IMR-90 (cell line): ENCODE results near the gene ARHGEF37. TPM values are rescaled to one million over a fixed set of nuclear protein-coding genes. Genes with fewer than 3 reads are reported as not detected.
"Not testable (repeated sequence)": the region's sequence is repeated elsewhere in the genome, so short reads cannot be mapped to it uniquely, and the experiment has no call there.

ENCODE experiments used
- ATAC-seq: fragments of 200-7000 bp; cut with Tn5 transposase; 2 replicates; pipeline ENCODE4 v1.9.1; 2020; ENCODE audit warnings: low read depth, mild to moderate bottlenecking, moderate library complexity
- BruUV-seq: library from RNA; stranded (reverse); fragments of 400-500 nt; replicated peaks from 2 replicates; lab custom pipeline; 2021; lab: Mats Ljungman, UMichigan
- CTCF ChIA-PET: fragments of 300-600 bp; formaldehyde crosslinking; extraction: SDS; loops from one replicate; lab custom pipeline; 2021; ENCODE audit warnings: antibody characterized with exemption; lab: Yijun Ruan, JAX
- POLR2A ChIA-PET: fragments of 300-600 bp; sonication (Branson Sonifier 250); formaldehyde crosslinking; loops from one replicate; lab custom pipeline; 2022; ENCODE audit warnings: antibody characterized with exemption; ENCODE audit not compliant: unreplicated experiment; lab: Charles Lee
- DNase-seq: peaks from one replicate; pipeline ENCODE4 v3.0.0; 2013
- H2AFZ ChIP-seq: replicated peaks from 2 replicates; pipeline ENCODE3; 2013; ENCODE audit warnings: low read length, mild to moderate bottlenecking; ENCODE audit not compliant: poor library complexity
- H2AK5ac ChIP-seq: 2 replicates; pipeline ENCODE4 v1.6.1; 2013; ENCODE audit warnings: low read depth, low read length, inconsistent platforms
- H2AK9ac ChIP-seq: replicated peaks from 2 replicates; pipeline ENCODE3; 2013; ENCODE audit warnings: mild to moderate bottlenecking, low read depth, low read length, moderate library complexity; ENCODE audit not compliant: poor library complexity
- H2BK120ac ChIP-seq: 2 replicates; pipeline ENCODE4 v1.6.1; 2013; ENCODE audit warnings: low read depth, low read length, inconsistent platforms
- H2BK15ac ChIP-seq: 3 replicates; pipeline ENCODE4 v1.6.1; 2013; ENCODE audit warnings: low read depth, low read length, inconsistent platforms
- H2BK20ac ChIP-seq: 2 replicates; pipeline ENCODE4 v1.6.1; 2013; ENCODE audit warnings: low read depth, mild to moderate bottlenecking, inconsistent platforms, low read length, moderate library complexity
- H2BK5ac ChIP-seq: 2 replicates; pipeline ENCODE4 v1.6.1; 2013; ENCODE audit warnings: mild to moderate bottlenecking, low read depth, low read length, inconsistent platforms; ENCODE audit not compliant: poor library complexity, severe bottlenecking
- H3K14ac ChIP-seq: replicated peaks from 2 replicates; pipeline ENCODE4 v1.6.1; 2013; ENCODE audit warnings: low read depth, low read length, inconsistent platforms
- H3K18ac ChIP-seq: 2 replicates; pipeline ENCODE4 v1.6.1; 2013; ENCODE audit warnings: low read depth, low read length, control low read depth
- H3K23ac ChIP-seq: 2 replicates; pipeline ENCODE4 v1.6.1; 2013; ENCODE audit warnings: low read depth, low read length, inconsistent platforms
- H3K27ac ChIP-seq: 2 replicates; pipeline ENCODE4 v1.5.1; 2013; ENCODE audit warnings: mild to moderate bottlenecking, control low read depth, low read length; ENCODE audit not compliant: insufficient read depth
- H3K27me3 ChIP-seq: 2 replicates; pipeline ENCODE4 v1.6.1; 2013; ENCODE audit warnings: low read length; ENCODE audit not compliant: control insufficient read depth, insufficient read depth
- H3K36me3 ChIP-seq: 2 replicates; pipeline ENCODE4 v1.6.1; 2013; ENCODE audit warnings: low read length, mixed read lengths; ENCODE audit not compliant: control insufficient read depth, insufficient read depth
- H3K4ac ChIP-seq: 2 replicates; pipeline ENCODE4 v1.6.1; 2013; ENCODE audit warnings: low read depth, low read length, inconsistent platforms
- H3K4me1 ChIP-seq: 2 replicates; pipeline ENCODE4 v1.6.1; 2013; ENCODE audit warnings: low read length, mixed read lengths; ENCODE audit not compliant: control insufficient read depth, insufficient read depth
- H3K4me2 ChIP-seq: 2 replicates; pipeline ENCODE4 v1.6.1; 2013; ENCODE audit warnings: low read depth, mild to moderate bottlenecking, control low read depth, low read length, moderate library complexity
- H3K4me3 ChIP-seq: 2 replicates; pipeline ENCODE4 v1.5.1; 2013; ENCODE audit warnings: low read depth, mild to moderate bottlenecking, control low read depth, low read length, moderate library complexity; ENCODE audit not compliant: insufficient read depth
- H3K56ac ChIP-seq: 2 replicates; pipeline ENCODE4 v1.6.1; 2013; ENCODE audit warnings: low read length, inconsistent platforms; ENCODE audit not compliant: insufficient read depth; ENCODE audit errors: extremely low read depth
- H3K79me1 ChIP-seq, 2 experiments: 2 replicates each; pipeline ENCODE4 v1.6.1; 2013; ENCODE audit warnings: low read length in 2 of 2, inconsistent platforms in 1 of 2, low read depth in 1 of 2
- H3K9ac ChIP-seq: 2 replicates; pipeline ENCODE4 v1.6.1; 2013; ENCODE audit warnings: low read depth, low read length, control low read depth
- H3K9me1 ChIP-seq: 2 replicates; pipeline ENCODE4 v1.6.1; 2013; ENCODE audit warnings: low read length, inconsistent platforms; ENCODE audit not compliant: insufficient read depth
- H3K9me3 ChIP-seq: 2 replicates; pipeline ENCODE4 v1.6.1; 2013; ENCODE audit warnings: low read length; ENCODE audit not compliant: control insufficient read depth, insufficient read depth
- H4K20me1 ChIP-seq: 2 replicates; pipeline ENCODE4 v1.6.1; 2013; ENCODE audit warnings: low read length, inconsistent platforms; ENCODE audit not compliant: insufficient read depth
- H4K5ac ChIP-seq: 2 replicates; pipeline ENCODE4 v1.6.1; 2013; ENCODE audit warnings: mild to moderate bottlenecking, low read depth, low read length, control low read depth
- H4K8ac ChIP-seq, 2 experiments: 2 replicates each; pipeline ENCODE4 v1.6.1; 2013; ENCODE audit warnings: low read depth in 2 of 2, low read length in 2 of 2, control low read depth in 1 of 2, inconsistent platforms in 1 of 2
- H4K91ac ChIP-seq: 2 replicates; pipeline ENCODE4 v1.6.1; 2013; ENCODE audit warnings: low read depth, low read length, inconsistent platforms; ENCODE audit not compliant: insufficient read depth
- WGBS, 2 experiments: methylation state at CpG; one replicate each; pipeline versions ENCODE4 v1.1.5 to v1.1.7; 2013; ENCODE audit warnings: missing lambda C conversion rate in 2 of 2; ENCODE audit not compliant: insufficient read length in 1 of 2; ENCODE audit errors: extremely low coverage in 2 of 2; 5-methylcytosine and 5-hydroxymethylcytosine counted together
- dilution Hi-C: fragments of 300-500 bp; cut with HindIII; formaldehyde crosslinking; loops from one replicate; pipeline ENCODE4 v1.14.3; 2018; ENCODE audit warnings: low sequenced_read_pairs; ENCODE audit not compliant: unreplicated experiment
- in situ Hi-C: fragments of 300-500 bp; cut with MboI; formaldehyde crosslinking; loops from 3 replicates; pipeline ENCODE4 v1.14.3; 2019; ENCODE audit warnings: low sequenced_read_pairs, inconsistent platforms, mixed read lengths
- intact Hi-C: fragments of 100-400 bp; cut with micrococcal nuclease; formaldehyde crosslinking; loops from 2 replicates; pipeline ENCODE4 v1.10.0; 2022
- polyA plus RNA-seq, 3 experiments: library from polyadenylated mRNA; depleted of rRNA; stranded (reverse); fragments of >200 nt; gene quantifications; 2 replicates each; pipeline ENCODE4 v1.2.3, GENCODE V29; 2012; ENCODE audit warnings: low replicate concordance in 1 of 3
- total RNA-seq: library from RNA; depleted of rRNA; stranded (reverse); fragments of >200 nt; gene quantifications from 2 replicates; pipeline ENCODE4 v1.2.3, GENCODE V29; 2012

Gene ARHGEF37
- total and polyA plus RNA-seq, 2 of the 4 experiments (the other 2 are of a cell fraction): 0.39 to 0.54 TPM

- CTCF ChIA-PET, ATAC-seq, H2AK9ac ChIP-seq, H3K9me3 ChIP-seq, H3K9me1 ChIP-seq, H2AK5ac ChIP-seq, H3K4ac ChIP-seq, H2AFZ ChIP-seq, H2BK120ac ChIP-seq, H3K14ac ChIP-seq, H3K18ac ChIP-seq, dilution Hi-C loops, H3K79me1 ChIP-seq, H4K20me1 ChIP-seq, H2BK20ac ChIP-seq, H3K4me3 ChIP-seq, POLR2A ChIA-PET, H3K4me2 ChIP-seq, intact Hi-C loops, H3K36me3 ChIP-seq, H3K56ac ChIP-seq, H3K4me1 ChIP-seq, H4K8ac ChIP-seq, H2BK15ac ChIP-seq, H3K27ac ChIP-seq, H4K5ac ChIP-seq, DNase-seq, BruUV-seq, H3K23ac ChIP-seq, H4K91ac ChIP-seq, H3K9ac ChIP-seq, H2BK5ac ChIP-seq: not testable (repeated sequence)
- no CpG with 5 or more reads among the region's 6 CpGs for WGBS, 2 experiments
- peaks cover 34% of the 10 kb centered on the region for H3K27me3 ChIP-seq
- in situ Hi-C loops: loop anchor here (25.0 kb wide), 2 partner anchors 564 to 789 kb away; partner anchors contain the start of gene RPS14
These were observed 67.4 kb downstream of the ARHGEF37 start for GRCh38 chr5:149648464-149649393.

GRCh38 chr5:149649730-149650129 lies 68.4 kb downstream of the ARHGEF37 start:
- intact Hi-C loops, H3K9me1 ChIP-seq, H3K4me3 ChIP-seq, CTCF ChIA-PET, H2BK120ac ChIP-seq, H4K5ac ChIP-seq, POLR2A ChIA-PET, H2BK20ac ChIP-seq, DNase-seq, H3K4ac ChIP-seq, H3K36me3 ChIP-seq, H2AK9ac ChIP-seq, H3K4me1 ChIP-seq, H2BK15ac ChIP-seq, H3K23ac ChIP-seq, H4K8ac ChIP-seq, H2AK5ac ChIP-seq, dilution Hi-C loops, H3K79me1 ChIP-seq, H3K14ac ChIP-seq, H4K20me1 ChIP-seq, H3K18ac ChIP-seq, H4K91ac ChIP-seq, H2AFZ ChIP-seq, H3K9ac ChIP-seq, H3K9me3 ChIP-seq, H3K27ac ChIP-seq, H2BK5ac ChIP-seq, BruUV-seq, ATAC-seq, H3K4me2 ChIP-seq, H3K56ac ChIP-seq: not testable (repeated sequence)
- H3K27me3 ChIP-seq: peaks cover 31% of the 10 kb centered on the region
- WGBS, 2 experiments: no CpG with 5 or more reads among the region's 1 CpG
- in situ Hi-C loops: loop anchor here (25.0 kb wide), 2 partner anchors 563 to 788 kb away; partner anchors contain the start of gene RPS14
